Spleen (tissue), 11 donors: Measurements from ENCODE around the gene FDCSP. TPM values are rescaled to one million over a fixed set of nuclear protein-coding genes. Genes with fewer than 3 reads are reported as not detected.
A peak's percentile ranks its signal among the peaks of the same experiment; 100 is the strongest.

Experiments
- DNase-seq: peaks from one replicate; pipeline ENCODE4 v3.0.0-alpha.2; 2020
- H3K27ac ChIP-seq, 8 donors: fragments of 200-600 bp; sonication (generic) in 7 of 8; 1 replicate in 4 of 8; 2 replicates in 4 of 8; pipeline versions ENCODE4 v1.5.0 to v1.8.0; 2016 to 2021; ENCODE audit warnings: inconsistent platforms in 4 of 8, mild to moderate bottlenecking in 4 of 8, moderate library complexity in 1 of 8
- H3K27me3 ChIP-seq, 7 donors: fragments of 200-600 bp; sonication (generic) in 6 of 7; replicated peaks in 1 of 7; 1 replicate in 4 of 7; 2 replicates in 3 of 7; pipeline versions ENCODE4 v1.5.0 to v1.8.0; 2016 to 2021; ENCODE audit warnings: inconsistent platforms in 3 of 7, mild to moderate bottlenecking in 1 of 7
- H3K36me3 ChIP-seq, 6 donors: fragments of 200-600 bp; sonication (generic) in 5 of 6; 1 replicate in 4 of 6; 2 replicates in 2 of 6; pipeline versions ENCODE4 v1.5.0 to v1.8.0; 2016 to 2021; ENCODE audit warnings: inconsistent platforms in 2 of 6
- H3K4me1 ChIP-seq, 6 donors: fragments of 200-600 bp; sonication (generic) in 5 of 6; 1 replicate in 3 of 6; 2 replicates in 3 of 6; pipeline versions ENCODE4 v1.5.0 to v1.8.0; 2016 to 2021; ENCODE audit warnings: inconsistent platforms in 3 of 6
- H3K4me3 ChIP-seq, 8 donors: fragments of 200-600 bp; sonication (generic) in 7 of 8; 1 replicate in 4 of 8; 2 replicates in 4 of 8; pipeline versions ENCODE4 v1.5.0 to v1.8.0; 2016 to 2021; ENCODE audit warnings: inconsistent platforms in 4 of 8, mild to moderate bottlenecking in 4 of 8, moderate library complexity in 2 of 8
- H3K9me3 ChIP-seq, 8 donors: fragments of 200-600 bp; sonication (generic) in 7 of 8; 1 replicate in 4 of 8; 2 replicates in 4 of 8; pipeline versions ENCODE4 v1.5.0 to v1.8.0; 2016 to 2021; ENCODE audit warnings: inconsistent platforms in 4 of 8
- CTCF ChIP-seq, 11 experiments: fragments of 200-600 bp in 7 of 11; fragments of 450-650 bp in 4 of 11; sonication (generic) in 4 of 11; IDR thresholded peaks in 8 of 11; conservative IDR thresholded peaks in 3 of 11; 1 replicate in 7 of 11; 2 replicates in 4 of 11; pipeline versions ENCODE4 v1.4.0 to v1.8.0; 2016 to 2021; ENCODE audit warnings: antibody characterized with exemption in 11 of 11, inconsistent platforms in 4 of 11, mild to moderate bottlenecking in 1 of 11
- POLR2A ChIP-seq, 3 donors: fragments of 450-650 bp; IDR thresholded peaks; one replicate each; pipeline ENCODE4 v1.5.1; 2017; ENCODE audit warnings: antibody characterized with exemption in 3 of 3, mild to moderate bottlenecking in 1 of 3
- POLR2AphosphoS5 ChIP-seq, 3 donors: sonication (generic); formaldehyde crosslinking; IDR thresholded peaks; one replicate each; pipeline ENCODE4 v1.5.1; 2017; ENCODE audit warnings: antibody characterized with exemption in 3 of 3
- WGBS, 5 donors: extraction: QIAGEN DNeasy Blood & Tissue Kit in 3 of 5; methylation state at CpG; one replicate each; pipeline versions ENCODE4 v1.1.5 to v1.1.7; 2013 to 2018; 5-methylcytosine and 5-hydroxymethylcytosine counted together
- intact Hi-C: fragments of 100-400 bp; cut with DNase I; formaldehyde crosslinking; loops from one replicate; pipeline ENCODE4 v1.15.0; 2023; ENCODE audit warnings: low total_unique reads
- polyA plus RNA-seq, 3 donors: library from polyadenylated mRNA; stranded (reverse); fragments of 200-250 nt; gene quantifications; one replicate each; pipeline ENCODE4 v1.2.1, GENCODE V29; 2013
- total RNA-seq, 7 donors: library from RNA; depleted of rRNA in 3 of 7; stranded (reverse); fragments of >200 nt in 3 of 7; fragmentation: NEBNext Ultra II Directional in 4 of 7; extraction: Animal tissue kit (Norgen Biotek cat#: 25700) in 4 of 7; gene quantifications; one replicate each; pipeline versions ENCODE4 v1.1.0 to v1.2.1, GENCODE V29; 2016 to 2021
- donor health status: healthy with polysubstance abuse.
- donor health status: DM: no; HTN: no; CAD: no; lungs with moderate emphysema.
- donor health status: DM: no; HTN: no; CAD: no.
- donor health status: Bipolar disorder and iron deficiency.
- donor health status: healthy.
- donor health status: DM: no; HTN: no; CAD: no.
- donor health status: DM: yes; HTN: yes; CAD: no.

FDCSP gene
- total and polyA plus RNA-seq, 10 donors, result 2.8 to 1,396 (median 13.2) TPM

- H3K4me1 ChIP-seq, result no peaks in the 10 kb centered on the region
- no peak overlapping the region for H3K4me3 ChIP-seq
- intact Hi-C loops, result no loop called here
- no peaks in the 10 kb centered on the region for H3K9me3 ChIP-seq
- H3K27ac ChIP-seq, result no peak overlapping the region
- H3K36me3 ChIP-seq, result no peaks in the 10 kb centered on the region
- no peak for DNase-seq
- WGBS, 5 donors, result 49 to 71% (median 59%) methylated on average over 1 of the region's 1 CpG
- H3K27me3 ChIP-seq, result no peaks in the 10 kb centered on the region
- TF ChIP-seq POLR2A (IDR thresholded peaks at IDR 0.05) (no peak), POLR2AphosphoS5 (IDR thresholded peaks at IDR 0.05) (no peak), CTCF (IDR thresholded peaks at IDR 0.05 in 8 of 11, conservative IDR thresholded peaks at IDR 0.05 in 3 of 11) (no peak)
Observed at GRCh38 chr4:70181864-70182263, 44.1 kb upstream of the FDCSP start.

GRCh38 chr4:70182517-70183167, 43.3 kb upstream of the FDCSP start:
- intact Hi-C loops, result no loop called here
- Histone ChIP-seq H3K4me3 (no peak overlapping the region), H3K27me3 (no peaks in the 10 kb centered on the region), H3K27ac (no peak overlapping the region), H3K36me3 (no peaks in the 10 kb centered on the region), H3K9me3 (no peaks in the 10 kb centered on the region), H3K4me1 (no peaks in the 10 kb centered on the region)
- TF ChIP-seq CTCF (IDR thresholded peaks at IDR 0.05 in 8 of 11, conservative IDR thresholded peaks at IDR 0.05 in 3 of 11) (no peak), POLR2AphosphoS5 (IDR thresholded peaks at IDR 0.05) (no peak), POLR2A (IDR thresholded peaks at IDR 0.05) (no peak)
- WGBS, 5 donors, result 48 to 71% (median 61%) methylated on average over 2 of the region's 2 CpGs
- no peak for DNase-seq

- no peaks in the 10 kb centered on the region for H3K9me3 ChIP-seq
- no peak overlapping the region for H3K27ac ChIP-seq
- H3K36me3 ChIP-seq, result no peaks in the 10 kb centered on the region
- no peaks in the 10 kb centered on the region for H3K4me1 ChIP-seq
- TF ChIP-seq CTCF (IDR thresholded peaks at IDR 0.05 in 8 of 11, conservative IDR thresholded peaks at IDR 0.05 in 3 of 11), result peak in 6 of 11 experiments; percentile 15 to 51 (median 40)
- no peak for TF ChIP-seq POLR2A (IDR thresholded peaks at IDR 0.05)
- TF ChIP-seq POLR2AphosphoS5 (IDR thresholded peaks at IDR 0.05), result no peak
- no peak for DNase-seq
- H3K4me3 ChIP-seq, result no peak overlapping the region
- 47 to 51% (median 50%) methylated on average over 6 of the region's 6 CpGs for WGBS, 5 donors
- intact Hi-C loops, result no loop called here
- no peaks in the 10 kb centered on the region for H3K27me3 ChIP-seq
Observed at GRCh38 chr4:70183168-70183939, 42.6 kb upstream of the FDCSP start.

- H3K4me1 ChIP-seq, result no peaks in the 10 kb centered on the region
- H3K27ac ChIP-seq, result no peak overlapping the region
- no peaks in the 10 kb centered on the region for H3K27me3 ChIP-seq
- H3K9me3 ChIP-seq, result no peaks in the 10 kb centered on the region
- TF ChIP-seq POLR2A (IDR thresholded peaks at IDR 0.05) (no peak), CTCF (IDR thresholded peaks at IDR 0.05 in 8 of 11, conservative IDR thresholded peaks at IDR 0.05 in 3 of 11) (no peak), POLR2AphosphoS5 (IDR thresholded peaks at IDR 0.05) (no peak)
- no peak overlapping the region for H3K4me3 ChIP-seq
- 49 to 60% (median 55%) methylated on average over 1 of the region's 1 CpG for WGBS, 5 donors
- H3K36me3 ChIP-seq, result no peaks in the 10 kb centered on the region
- intact Hi-C loops, result no loop called here
- DNase-seq, result no peak
Observed at GRCh38 chr4:70183940-70184246, 42.0 kb upstream of the FDCSP start.
